ENCODE data around the gene RFX3.

Gene RFX3

DNA sequence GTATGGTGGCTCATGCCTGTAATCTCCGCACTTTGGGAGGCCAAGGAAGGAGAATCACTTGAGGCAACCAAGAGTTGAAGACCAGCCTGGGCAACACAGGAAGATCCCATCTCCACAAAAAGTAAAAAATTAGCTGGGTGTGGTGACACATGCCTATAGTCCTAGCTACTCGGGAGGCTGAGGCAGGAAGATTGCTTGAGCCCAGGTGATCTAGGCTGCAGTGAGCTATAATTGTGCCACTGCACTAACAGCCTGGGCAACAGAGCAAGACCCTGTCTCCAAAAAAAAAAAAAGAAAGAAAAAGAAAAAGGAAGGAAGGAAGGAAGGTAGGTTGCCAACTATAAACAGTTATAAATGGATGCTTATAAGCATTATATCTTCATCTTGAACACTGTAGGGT is 51.0 kb downstream of the RFX3 start:
- DNase-seq (ENCODE audit: low read depth, low spot score) = no peak
- in situ Hi-C loops (cut with HindIII; ENCODE audit: low sequenced_read_pairs) = no loop called here
- H3K4me3 ChIP-seq (ENCODE audit: low read depth, low read length) = no peak overlapping the region
- TF ChIP-seq, protein P1, sequence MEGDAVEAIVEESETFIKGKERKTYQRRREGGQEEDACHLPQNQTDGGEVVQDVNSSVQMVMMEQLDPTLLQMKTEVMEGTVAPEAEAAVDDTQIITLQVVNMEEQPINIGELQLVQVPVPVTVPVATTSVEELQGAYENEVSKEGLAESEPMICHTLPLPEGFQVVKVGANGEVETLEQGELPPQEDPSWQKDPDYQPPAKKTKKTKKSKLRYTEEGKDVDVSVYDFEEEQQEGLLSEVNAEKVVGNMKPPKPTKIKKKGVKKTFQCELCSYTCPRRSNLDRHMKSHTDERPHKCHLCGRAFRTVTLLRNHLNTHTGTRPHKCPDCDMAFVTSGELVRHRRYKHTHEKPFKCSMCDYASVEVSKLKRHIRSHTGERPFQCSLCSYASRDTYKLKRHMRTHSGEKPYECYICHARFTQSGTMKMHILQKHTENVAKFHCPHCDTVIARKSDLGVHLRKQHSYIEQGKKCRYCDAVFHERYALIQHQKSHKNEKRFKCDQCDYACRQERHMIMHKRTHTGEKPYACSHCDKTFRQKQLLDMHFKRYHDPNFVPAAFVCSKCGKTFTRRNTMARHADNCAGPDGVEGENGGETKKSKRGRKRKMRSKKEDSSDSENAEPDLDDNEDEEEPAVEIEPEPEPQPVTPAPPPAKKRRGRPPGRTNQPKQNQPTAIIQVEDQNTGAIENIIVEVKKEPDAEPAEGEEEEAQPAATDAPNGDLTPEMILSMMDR (IDR thresholded peaks at IDR 0.05; ENCODE audit: low read depth, low read length) = no peak

DNA sequence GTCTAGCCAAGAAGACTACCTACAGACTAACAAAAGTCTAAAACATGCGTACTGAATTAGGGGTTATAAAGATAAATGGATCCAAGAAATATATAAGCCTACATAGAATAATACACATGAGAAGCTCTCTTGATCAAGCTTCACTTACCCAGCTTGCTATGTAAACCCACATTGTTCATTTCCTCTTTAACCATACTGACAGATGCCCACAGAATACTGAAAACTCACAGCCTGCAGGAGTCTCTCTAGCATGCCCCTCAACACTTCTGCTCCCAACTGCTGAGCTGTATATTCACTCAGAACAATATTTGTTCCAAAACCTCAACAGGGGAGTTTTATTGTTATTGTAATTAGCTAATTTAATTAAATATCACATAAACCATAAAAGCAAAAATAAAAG is 52.4 kb downstream of the RFX3 start:
- DNase-seq (ENCODE audit: low read depth, low spot score) = no peak
- in situ Hi-C loops (cut with HindIII; ENCODE audit: low sequenced_read_pairs) = no loop called here
- TF ChIP-seq, protein P1 (IDR thresholded peaks at IDR 0.05; ENCODE audit: low read depth, low read length) = no peak
- H3K4me3 ChIP-seq (ENCODE audit: low read depth, low read length) = no peak overlapping the region

DNA sequence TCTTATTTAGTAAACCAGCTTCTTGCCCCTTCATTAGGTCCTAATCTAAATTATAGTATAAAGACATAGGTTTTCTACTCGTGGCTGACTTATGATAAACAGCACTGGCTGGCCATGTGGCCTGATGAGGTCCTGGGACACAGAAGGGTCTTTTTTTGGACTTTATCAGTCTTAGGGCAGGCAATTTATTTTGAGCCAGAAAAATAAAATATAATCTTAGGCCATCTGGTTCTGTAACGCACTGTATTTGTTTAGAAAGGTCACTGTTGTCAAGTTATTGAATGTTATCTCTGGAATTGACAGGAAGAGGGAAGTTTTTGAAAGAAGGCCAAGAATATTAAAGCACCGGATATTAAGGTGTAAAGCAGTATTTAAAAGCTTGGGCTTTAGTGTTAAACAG is 53.9 kb downstream of the RFX3 start:
- TF ChIP-seq, protein P1 (IDR thresholded peaks at IDR 0.05; ENCODE audit: low read depth, low read length) = no peak
- no peak for DNase-seq (ENCODE audit: low read depth, low spot score)
- in situ Hi-C loops (cut with HindIII; ENCODE audit: low sequenced_read_pairs) = no loop called here
- no peak overlapping the region for H3K4me3 ChIP-seq (ENCODE audit: low read depth, low read length)

DNA sequence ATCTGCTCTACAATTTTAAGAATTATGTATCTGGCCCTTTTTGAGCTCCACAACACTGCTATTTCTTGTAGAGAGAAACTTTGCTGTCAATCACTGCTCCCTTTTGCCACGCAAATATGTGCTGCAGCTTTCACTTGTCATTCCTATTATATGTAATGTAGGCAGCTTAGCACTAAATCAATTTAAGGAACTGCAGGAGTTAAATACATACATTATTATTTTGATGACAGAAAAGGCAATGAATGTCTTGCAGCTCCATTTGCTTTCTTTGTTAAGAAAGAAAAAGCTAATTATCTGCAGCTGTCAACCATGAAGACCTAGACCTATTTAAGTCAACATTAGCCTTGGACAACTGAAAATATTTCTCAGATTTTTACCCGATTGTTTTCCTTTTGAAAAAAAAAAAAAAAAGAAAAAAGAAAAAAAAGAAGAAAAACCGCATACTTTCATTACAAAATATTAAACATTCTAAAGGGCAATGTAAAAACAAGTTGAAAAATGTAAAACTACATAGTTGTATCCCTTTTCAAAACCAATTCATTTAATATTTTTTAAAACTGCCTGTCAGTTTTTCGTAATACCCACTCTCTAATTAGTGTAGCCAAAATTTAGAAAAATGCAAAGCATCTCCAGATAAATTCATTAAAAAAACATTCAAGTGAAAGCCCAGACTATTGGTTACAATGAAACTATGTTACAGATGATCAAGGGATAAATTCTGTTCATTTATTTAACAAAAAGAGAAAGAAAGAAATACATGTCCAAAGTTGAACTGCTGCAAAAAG is 57.2 kb downstream of the RFX3 start:
- TF ChIP-seq, protein P1 (IDR thresholded peaks at IDR 0.05; ENCODE audit: low read depth, low read length) = no peak
- no peak for DNase-seq (ENCODE audit: low read depth, low spot score)
- H3K4me3 ChIP-seq (ENCODE audit: low read depth, low read length) = no peak overlapping the region
- in situ Hi-C loops (cut with HindIII; ENCODE audit: low sequenced_read_pairs) = no loop called here

DNA sequence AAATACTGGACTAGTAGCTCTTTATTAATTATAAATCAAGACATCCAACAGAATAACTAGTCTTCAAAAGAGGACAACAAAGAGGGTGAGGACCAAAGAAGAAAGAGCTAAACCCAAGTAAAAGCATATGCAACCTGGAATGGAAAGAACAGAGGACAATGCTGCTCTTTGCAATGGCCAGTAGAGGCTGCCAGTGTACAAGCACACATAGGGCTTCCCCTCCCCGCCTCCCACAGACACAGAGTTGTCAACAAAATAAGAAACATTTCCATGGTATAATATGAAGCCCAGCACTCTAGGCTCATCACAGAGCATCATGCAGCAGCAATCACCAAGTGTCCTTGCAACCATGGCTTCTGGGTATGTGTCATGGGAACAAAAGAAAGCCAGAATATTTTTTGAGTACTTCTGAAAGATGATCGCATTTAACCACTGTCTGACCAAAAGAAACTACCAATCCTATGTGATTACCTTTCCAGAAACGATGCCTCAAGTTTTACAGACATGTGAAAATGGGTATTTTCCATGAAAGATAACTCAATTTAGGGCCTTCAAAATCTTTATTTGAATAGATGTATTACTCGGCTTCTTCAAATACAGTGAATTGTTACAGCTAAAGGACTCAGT is 58.1 kb downstream of the RFX3 start:
- no peak overlapping the region for H3K4me3 ChIP-seq (ENCODE audit: low read depth, low read length)
- in situ Hi-C loops (cut with HindIII; ENCODE audit: low sequenced_read_pairs) = no loop called here
- TF ChIP-seq, protein P1 (IDR thresholded peaks at IDR 0.05; ENCODE audit: low read depth, low read length) = peak; percentile 100
- DNase-seq (ENCODE audit: low read depth, low spot score) = peak; percentile 73

DNA sequence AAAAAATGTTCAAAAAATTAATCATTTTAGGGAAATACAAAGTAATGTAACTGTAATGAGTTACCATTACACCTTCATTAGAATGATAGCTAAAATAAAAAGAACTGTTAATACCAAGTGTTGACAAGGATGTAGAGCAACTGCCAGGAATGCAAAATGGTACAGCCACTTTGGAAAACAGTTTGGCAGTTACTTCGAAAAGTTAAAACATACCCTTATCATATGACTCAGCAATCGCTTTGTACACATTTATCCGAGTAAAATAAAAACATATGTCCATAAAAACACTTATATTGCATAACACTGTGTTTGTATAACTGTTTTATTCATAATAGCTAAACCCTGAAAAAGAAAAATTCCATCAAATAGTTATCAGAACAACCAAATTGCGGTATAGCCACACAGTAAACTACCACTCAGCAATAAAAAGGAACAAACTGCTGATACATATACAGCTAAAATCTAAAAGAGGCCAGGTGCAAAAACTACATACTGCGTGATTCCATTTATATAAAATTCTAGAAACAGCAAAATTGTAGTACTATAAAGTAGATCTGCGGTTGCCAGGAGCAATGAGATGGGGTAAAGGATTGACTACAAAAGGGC is 61.7 kb downstream of the RFX3 start:
- H3K4me3 ChIP-seq (ENCODE audit: low read depth, low read length) = no peak overlapping the region
- TF ChIP-seq, protein P1 (IDR thresholded peaks at IDR 0.05; ENCODE audit: low read depth, low read length) = no peak
- in situ Hi-C loops (cut with HindIII; ENCODE audit: low sequenced_read_pairs) = no loop called here
- DNase-seq (ENCODE audit: low read depth, low spot score) = no peak

Data from astrocyte of the spinal cord (primary cell).